Loucy (cell line): ENCODE results near the gene PSMA2.

ENCODE experiments used
- EZH2phosphoT487 ChIP-seq: fragments of 200-600 bp; IDR thresholded peaks from 2 replicates; pipeline ENCODE4 v1.6.1; 2018; ENCODE audit warnings: antibody characterized with exemption, mild to moderate bottlenecking, moderate library complexity, borderline replicate concordance
- TF ChIP-seq, protein P1 (sequence below): fragments of 200-600 bp; sonication (generic); conservative IDR thresholded peaks from 2 replicates; pipeline ENCODE4 v1.5.1; 2014; ENCODE audit warnings: mild to moderate bottlenecking, antibody characterized with exemption, low read length

DNA sequence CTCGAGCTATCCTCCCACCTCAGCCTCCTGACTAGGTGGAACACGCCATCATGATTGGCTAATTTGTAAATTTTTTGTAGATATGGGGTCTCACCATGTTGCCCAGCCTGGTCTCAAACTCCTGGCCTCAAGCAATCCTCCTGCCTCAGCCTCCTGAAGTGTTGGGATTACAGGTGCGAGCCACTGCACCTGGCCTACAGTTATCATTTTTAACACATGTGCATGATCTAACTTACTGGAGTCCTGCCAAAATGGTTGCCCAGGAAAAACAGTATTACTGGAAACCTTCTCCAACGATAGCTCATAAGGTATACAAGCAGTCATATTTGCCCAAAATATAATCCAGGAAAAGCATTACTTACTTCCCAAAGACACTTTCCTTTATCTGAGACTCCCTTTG is 20.4 kb upstream of the PSMA2 start:
- TF ChIP-seq, protein P1, sequence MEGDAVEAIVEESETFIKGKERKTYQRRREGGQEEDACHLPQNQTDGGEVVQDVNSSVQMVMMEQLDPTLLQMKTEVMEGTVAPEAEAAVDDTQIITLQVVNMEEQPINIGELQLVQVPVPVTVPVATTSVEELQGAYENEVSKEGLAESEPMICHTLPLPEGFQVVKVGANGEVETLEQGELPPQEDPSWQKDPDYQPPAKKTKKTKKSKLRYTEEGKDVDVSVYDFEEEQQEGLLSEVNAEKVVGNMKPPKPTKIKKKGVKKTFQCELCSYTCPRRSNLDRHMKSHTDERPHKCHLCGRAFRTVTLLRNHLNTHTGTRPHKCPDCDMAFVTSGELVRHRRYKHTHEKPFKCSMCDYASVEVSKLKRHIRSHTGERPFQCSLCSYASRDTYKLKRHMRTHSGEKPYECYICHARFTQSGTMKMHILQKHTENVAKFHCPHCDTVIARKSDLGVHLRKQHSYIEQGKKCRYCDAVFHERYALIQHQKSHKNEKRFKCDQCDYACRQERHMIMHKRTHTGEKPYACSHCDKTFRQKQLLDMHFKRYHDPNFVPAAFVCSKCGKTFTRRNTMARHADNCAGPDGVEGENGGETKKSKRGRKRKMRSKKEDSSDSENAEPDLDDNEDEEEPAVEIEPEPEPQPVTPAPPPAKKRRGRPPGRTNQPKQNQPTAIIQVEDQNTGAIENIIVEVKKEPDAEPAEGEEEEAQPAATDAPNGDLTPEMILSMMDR, result no peak
- no peak for TF ChIP-seq EZH2phosphoT487
